Measurements from ENCODE around the gene SPACDR.

The SPACDR gene

GRCh38 chr7:100483722-100484672, 19.9 kb upstream of the SPACDR start, which contains the start of gene NYAP1:
Gene NYAP1, plus strand, starts transcription at chr7:100483927. Its CDS starts 1,385 bp downstream, at chr7:100485312.
- TF ChIP-seq CTCF (IDR thresholded peaks at IDR 0.05; ENCODE audit: borderline replicate concordance, control extremely low read depth, extremely low read depth, insufficient read depth, missing control alignments) = no peak
- DNase-seq (ENCODE audit: low spot score) = peak; percentile 68
- in situ Hi-C loops (cut with MboI; ENCODE audit: low sequenced_read_pairs, unreplicated experiment) = no loop called here

- in situ Hi-C loops (cut with MboI; ENCODE audit: low sequenced_read_pairs, unreplicated experiment) = no loop called here
- peak; percentile 91 for DNase-seq (ENCODE audit: low spot score)
Measured at GRCh38 chr7:100483090-100483721, 19.1 kb upstream of the SPACDR start.

GRCh38 chr7:100482728-100483089, 18.6 kb upstream of the SPACDR start:
- DNase-seq (ENCODE audit: low spot score) = no peak
- TF ChIP-seq CTCF (IDR thresholded peaks at IDR 0.05; ENCODE audit: borderline replicate concordance, control extremely low read depth, extremely low read depth, insufficient read depth, missing control alignments) = no peak
- in situ Hi-C loops (cut with MboI; ENCODE audit: low sequenced_read_pairs, unreplicated experiment) = no loop called here

More at GRCh38 chr7:100483090-100483721, 19.1 kb upstream of the SPACDR start:
- TF ChIP-seq CTCF (IDR thresholded peaks at IDR 0.05; ENCODE audit: borderline replicate concordance, control extremely low read depth, extremely low read depth, insufficient read depth, missing control alignments) = peak; percentile 92

GRCh38 chr7:100481466-100481865, 17.4 kb upstream of the SPACDR start:
- no peak for TF ChIP-seq CTCF (IDR thresholded peaks at IDR 0.05; ENCODE audit: borderline replicate concordance, control extremely low read depth, extremely low read depth, insufficient read depth, missing control alignments)
- in situ Hi-C loops (cut with MboI; ENCODE audit: low sequenced_read_pairs, unreplicated experiment) = no loop called here
- no peak for DNase-seq (ENCODE audit: low spot score)

GRCh38 chr7:100478958-100479660, 15.0 kb upstream of the SPACDR start, which contains the start of gene TSC22D4:
Gene TSC22D4, minus strand, starts transcription at chr7:100479214. Its CDS starts 1,176 bp downstream, at chr7:100478038.
- in situ Hi-C loops (cut with MboI; ENCODE audit: low sequenced_read_pairs, unreplicated experiment) = no loop called here
- peak; percentile 94 for DNase-seq (ENCODE audit: low spot score)
- TF ChIP-seq CTCF (IDR thresholded peaks at IDR 0.05; ENCODE audit: borderline replicate concordance, control extremely low read depth, extremely low read depth, insufficient read depth, missing control alignments) = no peak

- no peak for TF ChIP-seq CTCF (IDR thresholded peaks at IDR 0.05; ENCODE audit: borderline replicate concordance, control extremely low read depth, extremely low read depth, insufficient read depth, missing control alignments)
- in situ Hi-C loops (cut with MboI; ENCODE audit: low sequenced_read_pairs, unreplicated experiment) = no loop called here
- no peak for DNase-seq (ENCODE audit: low spot score)
Measured at GRCh38 chr7:100477871-100478267, 13.8 kb upstream of the SPACDR start.

All from GM13976 (cell line).